Measurements from ENCODE around the gene EBI3.

- no peak for TF ChIP-seq CTCF (IDR thresholded peaks at IDR 0.05)
- no peak for TF ChIP-seq POLR2A (IDR thresholded peaks at IDR 0.05)
Measured at GRCh38 chr19:4228765-4229178, 551 bp upstream of the EBI3 start.
